HG03442 (cell line): ENCODE data around the gene SENP5.
"Not testable (repeated sequence)": the region's sequence is repeated elsewhere in the genome, so short reads cannot be mapped to it uniquely, and the experiment has no call there.

Source experiments
- ATAC-seq: cut with Tn5 transposase; IDR thresholded peaks from one replicate; pipeline ENCODE4 v1.9.1; 2021; ENCODE audit warnings: mild to moderate bottlenecking, moderate library complexity; ENCODE audit not compliant: unreplicated experiment

SENP5 gene

DNA sequence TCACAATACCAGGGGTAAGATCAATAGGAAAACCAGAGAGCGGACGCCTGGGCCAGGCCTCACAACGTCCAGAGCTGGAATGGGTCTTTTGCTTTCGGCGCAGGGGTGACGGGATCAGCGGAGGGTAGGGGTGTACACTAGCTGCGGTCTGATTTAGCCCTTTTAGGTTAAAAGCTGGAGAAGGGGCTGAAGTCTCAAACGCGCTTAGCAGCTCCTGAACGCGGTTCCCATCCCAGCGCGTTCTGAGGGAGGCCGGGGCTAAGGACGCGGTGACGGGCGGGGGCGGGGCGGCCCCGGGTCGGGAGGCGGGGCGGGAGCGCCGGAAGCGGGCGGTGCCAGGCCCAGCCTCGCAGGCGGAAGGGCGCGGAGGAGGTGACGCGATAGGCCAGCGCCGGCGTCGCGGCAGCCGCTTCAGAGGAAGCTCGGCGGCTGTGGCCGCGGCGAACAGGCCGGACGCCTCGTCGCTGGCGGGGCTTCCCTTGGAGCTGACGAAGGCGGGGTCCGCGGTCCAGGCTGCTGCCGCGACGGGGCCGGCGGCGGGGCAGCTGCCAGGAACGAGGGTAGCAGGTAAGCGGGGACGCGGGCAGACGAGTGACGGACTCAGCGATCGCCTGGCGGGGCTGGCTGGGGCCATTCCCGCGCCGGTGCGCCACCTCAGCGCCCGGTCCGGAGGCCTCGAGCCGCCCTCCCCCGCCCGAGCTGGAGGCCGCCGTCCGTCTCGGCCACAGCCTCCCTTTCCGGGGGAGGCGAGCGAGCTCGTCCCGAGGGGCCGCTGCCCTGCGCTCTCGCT, at the start of gene SENP5:
TSS of gene SENP5 (plus strand) at position 414 of the 790 bp plus-strand sequence. CDS start 17,262 bp downstream, outside the sequence.
- ATAC-seq: peak; percentile 89

- no peak for ATAC-seq
Measured at GRCh38 chr3:196821806-196822355, 45.8 kb upstream of the SENP5 start.

GRCh38 chr3:196829651-196830050, 38.1 kb upstream of the SENP5 start:
- ATAC-seq: not testable (repeated sequence)

- no peak for ATAC-seq
Measured at GRCh38 chr3:196835086-196835485, 32.6 kb upstream of the SENP5 start.

GRCh38 chr3:196836626-196837025, 31.1 kb upstream of the SENP5 start:
- ATAC-seq: not testable (repeated sequence)

- no peak for ATAC-seq
Measured at GRCh38 chr3:196837819-196838420, 29.8 kb upstream of the SENP5 start.

DNA sequence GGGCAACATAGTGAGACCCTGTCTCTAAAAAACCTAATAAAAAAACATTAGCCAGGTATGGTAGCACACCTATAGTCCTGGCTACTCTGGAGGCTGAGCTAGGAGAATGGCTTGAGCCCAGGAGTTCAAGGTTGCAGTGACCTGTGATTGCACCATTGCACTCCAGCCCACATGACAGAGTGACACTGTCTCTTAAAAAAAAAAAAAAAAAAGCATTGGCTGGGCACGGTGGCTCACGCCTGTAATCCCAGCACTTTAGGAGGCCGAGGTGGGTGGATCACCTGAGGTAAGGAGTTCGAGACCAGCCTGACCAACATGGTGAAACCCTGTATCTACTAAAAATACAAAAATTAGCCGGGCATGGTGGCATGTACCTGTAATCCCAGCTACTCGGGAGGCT, 28.4 kb upstream of the SENP5 start:
- ATAC-seq: not testable (repeated sequence)

- no peak for ATAC-seq
Measured at GRCh38 chr3:196842567-196843434, 24.9 kb upstream of the SENP5 start.

DNA sequence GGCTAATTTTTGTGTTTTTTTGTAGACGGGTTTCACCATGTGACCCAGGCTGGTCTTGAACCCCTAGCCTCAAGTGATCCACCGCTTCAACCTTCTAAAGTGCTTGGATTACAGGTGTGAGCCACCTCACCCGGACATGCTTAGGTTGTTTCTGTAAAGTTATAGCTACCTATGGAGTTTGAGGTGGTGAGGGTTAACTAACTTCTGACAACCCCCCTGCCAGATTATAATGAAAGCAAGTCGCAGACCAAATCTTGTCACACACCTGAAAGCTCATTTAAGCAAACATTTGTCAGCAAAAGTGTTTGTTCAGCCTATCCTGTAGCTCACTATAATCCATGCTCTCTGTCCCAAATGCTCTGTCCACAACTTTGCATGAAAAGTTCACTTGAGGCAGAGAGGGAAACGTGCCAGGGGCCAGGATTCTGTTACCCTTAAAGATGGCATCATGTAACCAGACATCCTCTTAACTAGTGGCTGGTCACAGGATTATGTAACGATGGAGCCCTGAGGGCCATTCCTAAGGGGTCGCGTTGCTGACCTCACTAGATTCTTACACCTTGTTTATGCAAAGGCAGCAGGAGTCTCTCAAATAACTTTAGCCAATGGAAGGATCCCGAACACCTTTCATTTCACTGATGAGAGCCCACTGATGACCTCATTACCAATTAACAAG, 24.1 kb upstream of the SENP5 start:
- no peak for ATAC-seq

- ATAC-seq: not testable (repeated sequence)
Measured at GRCh38 chr3:196844235-196845219, 23.2 kb upstream of the SENP5 start.

GRCh38 chr3:196848375-196848774, 19.3 kb upstream of the SENP5 start:
- ATAC-seq: not testable (repeated sequence)

- ATAC-seq: no peak
Measured at GRCh38 chr3:196849180-196849741, 18.5 kb upstream of the SENP5 start.

DNA sequence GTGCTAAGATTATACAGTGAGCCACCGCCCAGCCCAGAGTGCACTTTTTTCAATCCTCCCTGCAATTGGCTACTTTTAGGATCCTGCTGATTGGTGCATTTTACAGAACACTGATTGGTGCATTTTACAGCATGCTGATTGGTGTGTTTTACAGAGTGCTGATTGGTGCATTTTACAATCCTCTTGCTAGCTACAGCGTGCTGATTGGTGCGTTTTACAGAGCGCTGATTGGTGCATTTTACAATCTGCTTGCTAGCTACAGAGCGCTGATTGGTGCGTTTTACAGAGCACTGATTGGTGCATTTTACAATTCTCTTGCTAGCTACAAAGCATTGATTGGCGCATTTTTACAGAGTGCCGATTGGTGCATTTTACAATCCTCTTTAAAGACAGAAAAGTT, 4.7 kb upstream of the SENP5 start:
- not testable (repeated sequence) for ATAC-seq

GRCh38 chr3:196867155-196867506, 589 bp upstream of the SENP5 start:
- ATAC-seq: no peak

DNA sequence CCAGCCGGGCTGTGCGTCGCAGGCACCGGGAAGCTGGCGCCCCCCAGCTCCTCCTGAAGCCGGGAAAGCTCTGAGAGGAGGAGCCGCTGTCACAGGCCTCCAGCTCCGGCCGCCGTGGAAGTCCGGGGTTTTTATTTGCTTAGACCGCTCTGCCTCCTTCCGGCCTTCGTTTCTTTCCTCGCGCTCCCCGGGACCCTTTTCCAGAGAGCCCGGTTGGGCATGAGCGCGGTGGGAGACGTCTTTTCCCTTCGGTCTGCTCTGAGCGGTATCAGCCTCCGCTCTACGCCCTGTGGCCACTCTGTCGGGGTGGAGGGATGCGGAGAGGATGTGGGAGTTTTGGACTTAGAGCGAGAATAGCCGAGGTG, 559 bp downstream of the SENP5 start:
- peak; percentile 26 for ATAC-seq

- no peak for ATAC-seq
Measured at GRCh38 chr3:196872316-196872715, 4.6 kb downstream of the SENP5 start.

DNA sequence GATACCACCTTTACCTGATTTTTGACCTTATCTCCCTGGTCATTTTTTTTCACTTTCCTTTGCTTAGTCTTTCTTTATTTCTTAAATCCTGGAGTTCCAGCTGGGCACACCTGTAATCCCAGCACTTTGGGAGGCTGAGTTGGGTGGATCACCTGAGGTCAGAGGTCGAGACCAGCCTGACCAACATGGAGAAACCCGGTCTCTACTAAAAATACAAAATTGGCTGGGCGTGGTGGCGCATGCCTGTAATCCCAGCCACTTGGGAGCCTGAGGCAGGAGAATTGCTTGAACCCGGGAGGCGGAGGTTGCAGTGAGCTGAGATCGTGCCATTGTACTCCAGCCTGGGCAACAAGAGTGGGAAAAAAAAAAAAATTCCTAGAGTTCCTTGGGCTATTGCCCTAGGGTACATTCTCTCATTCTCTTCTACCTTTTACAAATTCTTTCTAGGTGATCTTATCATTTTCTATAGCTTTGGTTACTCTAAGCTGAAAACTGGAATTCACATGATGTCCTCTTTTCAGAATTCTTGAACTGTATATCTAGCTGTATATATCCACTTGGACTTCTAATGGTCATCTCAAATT, 6.9 kb downstream of the SENP5 start:
- not testable (repeated sequence) for ATAC-seq

DNA sequence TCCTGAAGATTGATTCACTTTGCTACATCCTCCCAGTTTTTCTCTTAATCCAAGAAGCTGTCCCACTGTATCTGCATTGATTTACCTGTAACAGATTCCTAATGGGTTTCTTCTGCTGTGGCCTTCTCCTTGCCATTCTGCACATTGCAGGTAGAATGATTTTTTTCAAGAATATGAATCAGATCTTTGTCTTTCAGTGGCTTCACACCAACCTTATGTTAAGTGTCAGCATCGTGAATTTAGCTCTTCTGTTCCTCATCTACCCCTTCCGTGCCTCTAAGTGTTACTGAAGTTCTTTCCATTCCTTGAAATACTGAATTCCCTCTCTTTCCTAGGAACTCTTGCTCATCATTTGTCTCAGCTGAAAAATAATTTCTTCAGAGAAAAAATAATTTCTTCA, 7.5 kb downstream of the SENP5 start:
- ATAC-seq: no peak

GRCh38 chr3:196883361-196883760, 15.6 kb downstream of the SENP5 start:
- ATAC-seq: no peak
